Smooth muscle cell (in vitro differentiated cells): Measurements from ENCODE around the gene IL1B. TPM values are rescaled to one million over a fixed set of nuclear protein-coding genes. Genes with fewer than 3 reads are reported as not detected.

Experiments
- DNase-seq: peaks from one replicate; lab custom pipeline; 2025; ENCODE audit not compliant: unreplicated experiment; lab: John Stamatoyannopoulos, UW
- H2AFZ ChIP-seq: fragments of 200-600 bp; sonication (generic); 2 replicates; pipeline ENCODE4 v1.6.0; 2016; ENCODE audit warnings: antibody characterized with exemption, low read depth, mild to moderate bottlenecking
- H3F3A ChIP-seq: fragments of 200-600 bp; sonication (generic); 2 replicates; pipeline ENCODE4 v1.6.0; 2017; ENCODE audit warnings: antibody characterized with exemption, low read depth
- H3K27ac ChIP-seq: fragments of 200-600 bp; sonication (generic); 2 replicates; pipeline ENCODE4 v1.5.1; 2016; ENCODE audit warnings: low read depth, mild to moderate bottlenecking
- H3K27me3 ChIP-seq: fragments of 200-600 bp; sonication (generic); 2 replicates; pipeline ENCODE4 v1.6.1; 2016; ENCODE audit warnings: low read depth, mild to moderate bottlenecking
- H3K36me3 ChIP-seq: fragments of 200-600 bp; sonication (generic); 2 replicates; pipeline ENCODE4 v1.5.1; 2016; ENCODE audit warnings: low read depth
- H3K4me1 ChIP-seq: fragments of 200-600 bp; sonication (generic); 2 replicates; pipeline ENCODE4 v1.5.1; 2016; ENCODE audit warnings: low read depth
- H3K4me2 ChIP-seq: fragments of 200-600 bp; sonication (generic); 2 replicates; pipeline ENCODE4 v1.6.0; 2016; ENCODE audit warnings: mild to moderate bottlenecking
- H3K4me3 ChIP-seq: fragments of 200-600 bp; sonication (generic); 2 replicates; pipeline ENCODE4 v1.5.1; 2016; ENCODE audit warnings: mild to moderate bottlenecking
- H3K79me2 ChIP-seq: fragments of 200-600 bp; sonication (generic); 2 replicates; pipeline ENCODE4 v1.6.0; 2016; ENCODE audit warnings: low read depth, mild to moderate bottlenecking
- H3K9ac ChIP-seq: fragments of 200-600 bp; sonication (generic); 2 replicates; pipeline ENCODE4 v1.6.0; 2016; ENCODE audit warnings: low read depth
- H3K9me3 ChIP-seq: fragments of 200-600 bp; sonication (generic); replicated peaks from 2 replicates; pipeline ENCODE4 v1.5.1; 2016; ENCODE audit warnings: low read depth
- H4K20me1 ChIP-seq: fragments of 200-600 bp; sonication (generic); 2 replicates; pipeline ENCODE4 v1.6.0; 2016; ENCODE audit warnings: low read depth
- WGBS: methylation state at CpG from one replicate; pipeline ENCODE4 v1.1.7; 2016; ENCODE audit warnings: low lambda C conversion rate; 5-methylcytosine and 5-hydroxymethylcytosine counted together
- polyA plus RNA-seq: library from polyadenylated mRNA; unstranded; fragments of >200 nt; fragmentation: Nextera tagmentation; extraction: Ambion mirVana; gene quantifications from 2 replicates; pipeline ENCODE4 v1.2.1, GENCODE V29; 2016
- total RNA-seq: library from RNA; depleted of rRNA; stranded (reverse); fragments of >200 nt; gene quantifications from 2 replicates; pipeline ENCODE4 v1.2.3, GENCODE V29; 2014
- TF ChIP-seq, protein P1 (sequence below): fragments of 200-600 bp; sonication (generic); IDR thresholded peaks from 2 replicates; pipeline ENCODE4 v1.5.1; 2017; ENCODE audit warnings: borderline replicate concordance, mild to moderate bottlenecking, antibody characterized with exemption; ENCODE audit not compliant: insufficient read depth, poor library complexity, severe bottlenecking

The IL1B gene
- total and polyA plus RNA-seq, 2 experiments from 2014 or later, result not detected

DNA sequence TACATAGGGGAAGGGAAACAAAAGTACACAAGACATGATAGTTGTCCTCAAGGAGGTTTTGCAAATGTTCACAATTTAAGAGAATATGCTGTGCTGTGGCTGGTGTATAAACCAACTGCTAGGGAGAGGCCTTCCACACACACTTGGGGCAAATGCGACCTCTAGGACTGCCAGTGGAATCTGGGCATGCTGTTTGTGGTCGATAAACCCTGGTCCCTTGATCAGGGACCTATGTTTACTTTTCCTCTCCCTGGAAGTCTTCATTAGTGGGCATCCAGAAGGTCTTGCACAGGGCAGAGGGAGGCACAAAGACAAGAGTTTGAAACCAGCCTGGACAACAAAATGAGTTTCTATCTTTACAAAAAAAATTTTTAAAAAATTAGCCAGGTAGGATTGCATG is 7.3 kb upstream of the IL1B start:
- H3K79me2 ChIP-seq, result no peaks in the 10 kb centered on the region
- no peaks in the 10 kb centered on the region for H4K20me1 ChIP-seq
- whole genome bisulfite sequencing, result 88% methylated on average over 2 of the region's 2 CpGs
- no peak overlapping the region for H3K9ac ChIP-seq
- H3K4me1 ChIP-seq, result no peaks in the 10 kb centered on the region
- H3K27me3 ChIP-seq, result no peaks in the 10 kb centered on the region
- no peaks in the 10 kb centered on the region for H3F3A ChIP-seq
- H3K4me3 ChIP-seq, result no peak overlapping the region
- H3K27ac ChIP-seq, result no peak overlapping the region
- H3K9me3 ChIP-seq, result no peaks in the 10 kb centered on the region
- H3K36me3 ChIP-seq, result no peaks in the 10 kb centered on the region
- H2AFZ ChIP-seq, result no peak overlapping the region
- TF ChIP-seq, protein P1, sequence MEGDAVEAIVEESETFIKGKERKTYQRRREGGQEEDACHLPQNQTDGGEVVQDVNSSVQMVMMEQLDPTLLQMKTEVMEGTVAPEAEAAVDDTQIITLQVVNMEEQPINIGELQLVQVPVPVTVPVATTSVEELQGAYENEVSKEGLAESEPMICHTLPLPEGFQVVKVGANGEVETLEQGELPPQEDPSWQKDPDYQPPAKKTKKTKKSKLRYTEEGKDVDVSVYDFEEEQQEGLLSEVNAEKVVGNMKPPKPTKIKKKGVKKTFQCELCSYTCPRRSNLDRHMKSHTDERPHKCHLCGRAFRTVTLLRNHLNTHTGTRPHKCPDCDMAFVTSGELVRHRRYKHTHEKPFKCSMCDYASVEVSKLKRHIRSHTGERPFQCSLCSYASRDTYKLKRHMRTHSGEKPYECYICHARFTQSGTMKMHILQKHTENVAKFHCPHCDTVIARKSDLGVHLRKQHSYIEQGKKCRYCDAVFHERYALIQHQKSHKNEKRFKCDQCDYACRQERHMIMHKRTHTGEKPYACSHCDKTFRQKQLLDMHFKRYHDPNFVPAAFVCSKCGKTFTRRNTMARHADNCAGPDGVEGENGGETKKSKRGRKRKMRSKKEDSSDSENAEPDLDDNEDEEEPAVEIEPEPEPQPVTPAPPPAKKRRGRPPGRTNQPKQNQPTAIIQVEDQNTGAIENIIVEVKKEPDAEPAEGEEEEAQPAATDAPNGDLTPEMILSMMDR, result no peak
- H3K4me2 ChIP-seq, result no peak overlapping the region
- no peak for DNase-seq

DNA sequence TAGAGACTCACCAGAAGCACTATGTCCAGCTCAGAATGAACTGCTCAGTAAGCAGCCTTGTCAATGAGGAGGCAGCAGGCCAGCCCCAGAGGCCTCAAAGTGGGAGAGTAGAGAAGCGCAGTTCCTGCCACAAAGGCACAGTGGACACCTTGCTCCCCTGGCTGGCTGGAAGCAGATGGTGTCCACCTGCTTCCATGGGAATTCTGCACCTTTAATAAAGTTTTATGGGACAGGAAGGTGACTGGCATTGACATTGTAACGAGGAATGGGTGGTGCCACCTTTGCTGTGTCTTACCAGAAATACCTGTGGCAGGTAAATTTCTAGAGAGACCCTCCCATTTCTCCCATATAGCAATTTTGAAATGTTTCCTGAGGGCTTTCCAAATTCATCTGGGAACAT is 6.7 kb upstream of the IL1B start:
- Histone ChIP-seq H3K9me3 (no peaks in the 10 kb centered on the region), H3K36me3 (no peaks in the 10 kb centered on the region), H3K4me2 (no peak overlapping the region), H3F3A (no peaks in the 10 kb centered on the region), H3K27ac (no peak overlapping the region), H3K79me2 (no peaks in the 10 kb centered on the region), H3K27me3 (no peaks in the 10 kb centered on the region), H2AFZ (no peak overlapping the region), H3K4me1 (no peaks in the 10 kb centered on the region), H3K9ac (no peak overlapping the region), H3K4me3 (no peak overlapping the region), H4K20me1 (no peaks in the 10 kb centered on the region)
- DNase-seq, result no peak
- TF ChIP-seq, protein P1, result no peak
- 98% methylated on average over 2 of the region's 2 CpGs for WGBS

DNA sequence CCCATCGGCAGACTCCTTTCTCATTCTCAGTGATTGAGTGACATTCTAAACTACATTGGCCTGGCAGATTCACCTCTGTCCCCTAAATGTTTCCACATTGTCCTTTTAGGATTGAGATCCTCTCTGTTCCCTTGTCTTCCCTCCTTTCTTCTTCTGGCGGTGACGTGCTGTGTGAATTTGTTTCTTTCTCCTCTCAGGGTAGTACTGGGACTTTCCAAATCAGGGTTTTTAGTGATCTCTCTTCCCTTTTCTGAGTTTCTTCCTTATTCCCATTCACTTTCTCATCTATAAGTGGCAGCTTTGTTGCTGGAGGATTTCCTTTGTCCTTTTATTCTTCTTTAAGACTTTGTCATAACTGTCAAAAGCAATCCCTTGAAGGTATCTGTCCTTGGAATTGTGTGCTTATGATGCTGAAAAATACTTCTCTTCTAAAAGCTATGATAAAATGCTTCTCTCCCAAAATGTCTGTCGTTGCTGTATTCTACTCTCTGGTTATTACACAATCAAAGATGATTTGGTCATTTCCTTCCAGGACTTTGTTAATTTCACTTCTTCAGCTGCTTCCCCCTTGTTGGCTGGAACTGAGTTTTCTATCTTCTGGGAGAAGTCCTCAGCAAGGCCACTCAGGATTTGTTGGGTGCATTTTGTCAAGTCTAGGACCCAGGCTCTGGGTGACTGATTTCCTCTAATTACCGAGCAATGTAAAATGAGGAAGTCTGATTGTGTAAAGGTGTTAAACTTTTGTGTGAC is 4.9 kb upstream of the IL1B start:
- Histone ChIP-seq H3K4me1 (no peaks in the 10 kb centered on the region), H3K27me3 (no peaks in the 10 kb centered on the region), H3K36me3 (no peaks in the 10 kb centered on the region), H3K9me3 (no peaks in the 10 kb centered on the region), H2AFZ (no peak overlapping the region), H3K4me2 (no peak overlapping the region), H3K9ac (no peak overlapping the region), H4K20me1 (no peaks in the 10 kb centered on the region), H3F3A (no peaks in the 10 kb centered on the region), H3K4me3 (no peak overlapping the region), H3K27ac (no peak overlapping the region), H3K79me2 (no peaks in the 10 kb centered on the region)
- 89% methylated on average over 5 of the region's 5 CpGs for WGBS
- no peak for DNase-seq
- TF ChIP-seq, protein P1, result no peak

DNA sequence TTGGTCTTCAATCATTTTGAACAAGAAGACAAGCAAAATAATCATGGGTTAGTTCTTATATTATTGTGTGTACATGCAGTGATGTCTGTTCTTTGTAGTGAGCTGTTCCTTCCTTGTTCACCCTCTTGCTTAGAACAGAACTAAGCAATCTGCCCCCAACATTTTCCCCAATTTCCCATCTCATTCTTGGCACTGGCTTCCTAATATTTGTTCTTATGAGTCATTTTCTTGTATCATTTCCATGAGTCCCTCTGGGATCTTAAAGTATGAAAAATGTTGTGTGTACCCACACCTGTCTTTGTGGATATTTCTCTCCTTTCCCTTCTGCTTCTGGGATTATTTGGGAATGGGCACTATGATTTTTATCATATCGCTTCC is 3.5 kb upstream of the IL1B start:
- H3F3A ChIP-seq, result no peaks in the 10 kb centered on the region
- H3K4me1 ChIP-seq, result no peaks in the 10 kb centered on the region
- TF ChIP-seq, protein P1, result no peak

More for the DNA sequence above, 3.5 kb upstream of the IL1B start:
- no peak overlapping the region for H3K4me2 ChIP-seq
- no peaks in the 10 kb centered on the region for H4K20me1 ChIP-seq
- H3K9me3 ChIP-seq, result no peaks in the 10 kb centered on the region
- no peak overlapping the region for H3K27ac ChIP-seq
- DNase-seq, result no peak
- H3K4me3 ChIP-seq, result no peak overlapping the region
- H2AFZ ChIP-seq, result no peak overlapping the region
- H3K79me2 ChIP-seq, result no peaks in the 10 kb centered on the region
- no peaks in the 10 kb centered on the region for H3K36me3 ChIP-seq
- H3K27me3 ChIP-seq, result no peaks in the 10 kb centered on the region
- no peak overlapping the region for H3K9ac ChIP-seq
- WGBS, result 100% methylated on average over 1 of the region's 1 CpG
